Liver (tissue), 9 donors: ENCODE data around the gene YPEL5. TPM values are rescaled to one million over a fixed set of nuclear protein-coding genes. Genes with fewer than 3 reads are reported as not detected.
"Not testable (repeated sequence)": the region's sequence is repeated elsewhere in the genome, so short reads cannot be mapped to it uniquely, and the experiment has no call there.

Experiments
- DNase-seq: peaks from one replicate; pipeline ENCODE4 v3.0.0-alpha.2; 2017; ENCODE audit warnings: low spot score
- H3K27ac ChIP-seq, 2 donors: one replicate each; pipeline ENCODE4 v1.7.0; 2013; ENCODE audit warnings: inconsistent platforms in 2 of 2, low read length in 2 of 2, control low read depth in 1 of 2, low read depth in 1 of 2, mild to moderate bottlenecking in 1 of 2
- H3K27me3 ChIP-seq, 4 donors: one replicate each; pipeline versions ENCODE4 v1.6.1 to v1.7.0; 2013; ENCODE audit warnings: low read length in 3 of 4, inconsistent platforms in 1 of 4, mild to moderate bottlenecking in 1 of 4, moderate library complexity in 1 of 4; ENCODE audit not compliant: control insufficient read depth in 4 of 4, insufficient read depth in 4 of 4
- H3K36me3 ChIP-seq, 4 donors: one replicate each; pipeline versions ENCODE4 v1.6.1 to v1.7.0; 2013; ENCODE audit warnings: low read length in 3 of 4, mild to moderate bottlenecking in 3 of 4, low read depth in 1 of 4, moderate library complexity in 1 of 4; ENCODE audit not compliant: control insufficient read depth in 4 of 4, insufficient read depth in 3 of 4
- H3K4me1 ChIP-seq, 4 donors: one replicate each; pipeline versions ENCODE4 v1.6.1 to v1.7.0; 2013; ENCODE audit warnings: low read length in 3 of 4, mild to moderate bottlenecking in 3 of 4, moderate library complexity in 1 of 4; ENCODE audit not compliant: control insufficient read depth in 4 of 4, insufficient read depth in 4 of 4
- H3K4me3 ChIP-seq, 3 donors: one replicate each; pipeline versions ENCODE4 v1.6.1 to v1.7.0; 2013; ENCODE audit warnings: low read length in 3 of 3, control low read depth in 1 of 3, low read depth in 1 of 3, mild to moderate bottlenecking in 1 of 3
- H3K9ac ChIP-seq, 2 donors: one replicate each; pipeline ENCODE4 v1.7.0; 2013; ENCODE audit warnings: low read length in 2 of 2, mild to moderate bottlenecking in 2 of 2, moderate library complexity in 2 of 2, control low read depth in 1 of 2, low read depth in 1 of 2
- H3K9me3 ChIP-seq, 4 donors: one replicate each; pipeline versions ENCODE4 v1.6.1 to v1.7.0; 2013; ENCODE audit warnings: low read length in 3 of 4; ENCODE audit not compliant: control insufficient read depth in 4 of 4
- CTCF ChIP-seq: fragments of 150-350 bp; IDR thresholded peaks from 2 replicates; pipeline ENCODE4 v1.5.1; 2017; ENCODE audit warnings: improper control_type of control experiment, low read depth, low read length; ENCODE audit not compliant: missing input control
- EGR1 ChIP-seq, 2 donors: IDR thresholded peaks; 2 replicates each; pipeline ENCODE4 v1.6.1; 2016 to 2018; ENCODE audit warnings: antibody characterized with exemption in 2 of 2, low read depth in 2 of 2
- FOXA1 ChIP-seq: IDR thresholded peaks from 2 replicates; pipeline ENCODE4 v1.6.1; 2016; ENCODE audit warnings: antibody characterized with exemption
- FOXA2 ChIP-seq: IDR thresholded peaks from 2 replicates; pipeline ENCODE4 v1.6.1; 2016; ENCODE audit warnings: antibody characterized with exemption
- GABPA ChIP-seq, 2 donors: IDR thresholded peaks in 1 of 2; conservative IDR thresholded peaks in 1 of 2; 2 replicates each; pipeline ENCODE4 v1.6.1; 2016; ENCODE audit warnings: antibody characterized with exemption in 2 of 2, mild to moderate bottlenecking in 1 of 2, moderate library complexity in 1 of 2
- HNF4A ChIP-seq, 2 donors: conservative IDR thresholded peaks; 2 replicates each; pipeline ENCODE4 v1.6.1; 2016; ENCODE audit warnings: antibody characterized with exemption in 2 of 2, mild to moderate bottlenecking in 2 of 2
- HNF4G ChIP-seq: IDR thresholded peaks from 2 replicates; pipeline ENCODE4 v1.6.1; 2016; ENCODE audit warnings: antibody characterized with exemption
- JUND ChIP-seq, 2 donors: IDR thresholded peaks; 2 replicates each; pipeline ENCODE4 v1.6.1; 2016; ENCODE audit warnings: antibody characterized with exemption in 2 of 2
- NR2F2 ChIP-seq: IDR thresholded peaks from 2 replicates; pipeline ENCODE4 v1.6.1; 2016; ENCODE audit warnings: antibody characterized with exemption
- RAD21 ChIP-seq, 2 donors: IDR thresholded peaks; 2 replicates each; pipeline ENCODE4 v1.6.1; 2016; ENCODE audit warnings: antibody characterized with exemption in 2 of 2, mild to moderate bottlenecking in 2 of 2
- REST ChIP-seq: IDR thresholded peaks from 2 replicates; pipeline ENCODE4 v1.6.1; 2016; ENCODE audit warnings: antibody characterized with exemption, mild to moderate bottlenecking
- RXRA ChIP-seq, 2 donors: IDR thresholded peaks; 2 replicates each; pipeline ENCODE4 v1.6.1; 2017 to 2018; ENCODE audit warnings: antibody characterized with exemption in 2 of 2, mild to moderate bottlenecking in 1 of 2
- SP1 ChIP-seq: IDR thresholded peaks from 2 replicates; pipeline ENCODE4 v1.6.1; 2018; ENCODE audit warnings: antibody characterized with exemption, mild to moderate bottlenecking
- TAF1 ChIP-seq: conservative IDR thresholded peaks from 2 replicates; pipeline ENCODE4 v1.6.1; 2016; ENCODE audit warnings: antibody characterized with exemption, mild to moderate bottlenecking
- YY1 ChIP-seq: IDR thresholded peaks from 2 replicates; pipeline ENCODE4 v1.6.1; 2016; ENCODE audit warnings: antibody characterized with exemption, mild to moderate bottlenecking
- WGBS: extraction: QIAGEN DNeasy Blood & Tissue Kit; methylation state at CpG from one replicate; pipeline ENCODE4 v1.1.7; 2013; 5-methylcytosine and 5-hydroxymethylcytosine counted together
- polyA plus RNA-seq, 2 donors: library from polyadenylated mRNA; stranded (reverse) in 1 of 2; unstranded in 1 of 2; fragments of 200-250 nt in 1 of 2; fragments of >200 nt in 1 of 2; fragmentation: Nextera tagmentation in 1 of 2; extraction: Ambion mirVana in 1 of 2; gene quantifications; one replicate each; pipeline versions ENCODE4 v1.2.1 to v1.2.3, GENCODE V29; 2013 to 2015
- total RNA-seq, 2 donors: library from RNA; depleted of rRNA; stranded (reverse); fragments of >200 nt; gene quantifications; one replicate each; pipeline ENCODE4 v1.2.3, GENCODE V29; 2014
- TF ChIP-seq, protein P1 (sequence below): IDR thresholded peaks from 2 replicates; pipeline ENCODE4 v1.6.1; 2016; ENCODE audit warnings: antibody characterized with exemption
- TF ChIP-seq, protein P2 (sequence below): IDR thresholded peaks from 2 replicates; pipeline ENCODE4 v1.6.1; 2016; ENCODE audit warnings: antibody characterized with exemption
- TF ChIP-seq, protein P3 (sequence below): IDR thresholded peaks from 2 replicates; pipeline ENCODE4 v1.6.1; 2016; ENCODE audit warnings: antibody characterized with exemption
- donor health status: healthy.
- donor health status: healthy.
- donor health status: healthy.
- donor health status: healthy.
- donor health status: healthy.

YPEL5 gene
- total and polyA plus RNA-seq, 4 donors, result 20.4 to 62.8 (median 36.5) TPM

DNA sequence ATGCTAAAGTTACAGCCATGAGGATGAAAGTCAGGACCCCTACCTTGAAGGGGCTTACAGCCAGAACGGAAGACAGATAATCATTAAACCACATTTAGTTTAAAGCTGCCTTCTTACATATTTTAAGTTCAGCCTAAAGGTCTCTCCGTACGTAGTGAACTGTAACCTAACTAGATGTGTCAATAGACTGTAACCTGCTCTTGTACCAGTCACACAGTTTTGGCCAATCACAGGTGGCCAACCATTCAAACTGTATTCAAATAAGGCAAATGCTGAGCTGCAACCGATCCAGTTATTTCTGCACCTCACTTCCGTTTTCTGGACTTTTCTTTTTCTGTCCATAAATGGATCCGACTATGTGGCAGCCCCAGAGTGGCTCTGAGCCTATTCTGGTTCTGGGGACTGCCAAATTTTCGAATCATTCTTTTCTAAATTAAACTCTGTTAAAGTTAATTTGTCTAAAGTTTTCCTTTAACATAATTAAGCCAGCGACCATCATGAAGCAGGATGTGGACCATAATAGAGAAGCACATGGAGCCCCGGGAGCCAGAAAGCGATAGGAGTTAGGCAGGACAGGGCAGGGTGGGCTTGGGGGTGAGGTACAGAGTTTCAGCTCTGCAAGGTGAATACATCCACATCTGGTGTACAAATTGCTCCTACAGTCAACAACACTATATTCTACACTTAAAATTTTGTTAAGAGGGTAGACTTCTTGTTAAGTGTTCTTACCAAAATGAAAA is 48.4 kb upstream of the YPEL5 start:
- 60% methylated on average over 10 of the region's 10 CpGs for WGBS
- Histone ChIP-seq H3K9me3 (no peaks in the 10 kb centered on the region), H3K27ac (no peak overlapping the region), H3K36me3 (no peaks in the 10 kb centered on the region), H3K9ac (no peak overlapping the region), H3K4me3 (no peak overlapping the region), H3K27me3 (no peaks in the 10 kb centered on the region), H3K4me1 (no peaks in the 10 kb centered on the region)
- DNase-seq, result no peak
- TF ChIP-seq RAD21 (IDR thresholded peaks at IDR 0.05) (no peak), EGR1 (IDR thresholded peaks at IDR 0.05; ENCODE audit: low read depth in 2 of 2) (no peak), FOXA1 (no peak), CTCF (no peak), YY1 (no peak), HNF4G (no peak), GABPA (IDR thresholded peaks at IDR 0.05 in 1 of 2, conservative IDR thresholded peaks at IDR 0.05 in 1 of 2) (no peak), JUND (IDR thresholded peaks at IDR 0.05) (no peak), SP1 (no peak), TAF1 (no peak), HNF4A (conservative IDR thresholded peaks at IDR 0.05) (no peak), FOXA2 (no peak), REST (no peak), RXRA (IDR thresholded peaks at IDR 0.05) (no peak), NR2F2 (no peak)
- TF ChIP-seq, protein P1, sequence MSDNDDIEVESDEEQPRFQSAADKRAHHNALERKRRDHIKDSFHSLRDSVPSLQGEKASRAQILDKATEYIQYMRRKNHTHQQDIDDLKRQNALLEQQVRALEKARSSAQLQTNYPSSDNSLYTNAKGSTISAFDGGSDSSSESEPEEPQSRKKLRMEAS, result no peak
- TF ChIP-seq, protein P2, sequence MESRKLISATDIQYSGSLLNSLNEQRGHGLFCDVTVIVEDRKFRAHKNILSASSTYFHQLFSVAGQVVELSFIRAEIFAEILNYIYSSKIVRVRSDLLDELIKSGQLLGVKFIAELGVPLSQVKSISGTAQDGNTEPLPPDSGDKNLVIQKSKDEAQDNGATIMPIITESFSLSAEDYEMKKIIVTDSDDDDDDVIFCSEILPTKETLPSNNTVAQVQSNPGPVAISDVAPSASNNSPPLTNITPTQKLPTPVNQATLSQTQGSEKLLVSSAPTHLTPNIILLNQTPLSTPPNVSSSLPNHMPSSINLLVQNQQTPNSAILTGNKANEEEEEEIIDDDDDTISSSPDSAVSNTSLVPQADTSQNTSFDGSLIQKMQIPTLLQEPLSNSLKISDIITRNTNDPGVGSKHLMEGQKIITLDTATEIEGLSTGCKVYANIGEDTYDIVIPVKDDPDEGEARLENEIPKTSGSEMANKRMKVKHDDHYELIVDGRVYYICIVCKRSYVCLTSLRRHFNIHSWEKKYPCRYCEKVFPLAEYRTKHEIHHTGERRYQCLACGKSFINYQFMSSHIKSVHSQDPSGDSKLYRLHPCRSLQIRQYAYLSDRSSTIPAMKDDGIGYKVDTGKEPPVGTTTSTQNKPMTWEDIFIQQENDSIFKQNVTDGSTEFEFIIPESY, result no peak
- TF ChIP-seq, protein P3, sequence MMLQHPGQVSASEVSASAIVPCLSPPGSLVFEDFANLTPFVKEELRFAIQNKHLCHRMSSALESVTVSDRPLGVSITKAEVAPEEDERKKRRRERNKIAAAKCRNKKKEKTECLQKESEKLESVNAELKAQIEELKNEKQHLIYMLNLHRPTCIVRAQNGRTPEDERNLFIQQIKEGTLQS, result no peak

DNA sequence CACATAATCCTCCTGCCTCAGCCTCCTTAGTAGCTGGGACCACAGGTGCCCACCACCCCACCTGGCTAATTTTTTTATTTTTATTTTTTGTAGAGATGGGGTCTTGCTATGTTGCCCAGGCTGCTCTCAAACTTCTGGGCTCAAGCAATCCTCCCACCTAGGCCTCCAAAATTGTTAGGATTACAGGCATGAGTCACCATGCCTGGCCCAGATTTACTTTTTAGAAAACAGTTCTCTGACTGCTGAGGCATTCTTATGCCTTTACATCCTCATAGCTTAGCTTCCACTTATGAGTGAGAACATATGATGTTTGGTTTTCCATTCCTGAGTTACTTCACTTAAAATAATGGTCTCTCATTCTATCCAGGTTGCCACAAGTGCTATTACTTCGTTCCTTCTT is 47.4 kb upstream of the YPEL5 start:
- WGBS, result 67% methylated on average over 1 of the region's 1 CpG
- H3K36me3 ChIP-seq, H3K9me3 ChIP-seq: not testable (repeated sequence)

GRCh38 chr2:30100691-30101090 is 46.1 kb upstream of the YPEL5 start:
- not testable (repeated sequence) for H3K27me3 ChIP-seq, H3K4me3 ChIP-seq, H3K9ac ChIP-seq, H3K9me3 ChIP-seq, H3K27ac ChIP-seq, H3K36me3 ChIP-seq, H3K4me1 ChIP-seq, DNase-seq
- WGBS, result 84% methylated on average over 3 of the region's 3 CpGs

More for the DNA sequence above, 47.4 kb upstream of the YPEL5 start:
- H3K27me3 ChIP-seq, H3K4me1 ChIP-seq, H3K27ac ChIP-seq, H3K9ac ChIP-seq, DNase-seq, H3K4me3 ChIP-seq: not testable (repeated sequence)
